DMS114 treated with DMSO at 0.1 percent for 48 hours (cell line): Measurements from ENCODE around the gene COMMD4.
"Not testable (repeated sequence)": the region's sequence is repeated elsewhere in the genome, so short reads cannot be mapped to it uniquely, and the experiment has no call there.

Experiments used
- DNase-seq: peaks from one replicate; lab custom pipeline; 2025; ENCODE audit not compliant: unreplicated experiment; lab: John Stamatoyannopoulos, UW

Gene COMMD4

DNA sequence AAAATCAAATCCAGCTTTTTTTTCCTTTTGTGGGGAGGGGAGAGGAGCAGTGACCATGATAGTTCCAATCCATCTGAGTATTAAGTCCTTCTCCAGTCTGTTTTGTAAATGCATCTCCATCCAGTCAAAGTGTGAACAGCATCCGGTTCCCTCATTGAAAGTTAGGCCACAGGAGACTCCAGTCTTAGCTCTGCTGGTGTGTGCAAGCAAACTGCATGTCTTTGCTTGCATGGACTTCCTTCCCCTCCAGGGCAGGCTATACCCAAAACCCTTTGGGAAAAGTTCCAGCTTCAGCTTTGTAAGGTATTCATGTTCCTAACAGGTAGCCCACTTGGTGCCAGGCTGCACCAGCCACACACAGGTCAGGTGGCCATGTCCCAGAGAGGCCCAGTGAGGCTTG lies 35.6 kb downstream of the COMMD4 start:
- DNase-seq: no peak

- DNase-seq: no peak
Observed at GRCh38 chr15:75371901-75372688, 36.2 kb downstream of the COMMD4 start.

GRCh38 chr15:75380773-75381172 lies 44.9 kb downstream of the COMMD4 start:
- no peak for DNase-seq

DNA sequence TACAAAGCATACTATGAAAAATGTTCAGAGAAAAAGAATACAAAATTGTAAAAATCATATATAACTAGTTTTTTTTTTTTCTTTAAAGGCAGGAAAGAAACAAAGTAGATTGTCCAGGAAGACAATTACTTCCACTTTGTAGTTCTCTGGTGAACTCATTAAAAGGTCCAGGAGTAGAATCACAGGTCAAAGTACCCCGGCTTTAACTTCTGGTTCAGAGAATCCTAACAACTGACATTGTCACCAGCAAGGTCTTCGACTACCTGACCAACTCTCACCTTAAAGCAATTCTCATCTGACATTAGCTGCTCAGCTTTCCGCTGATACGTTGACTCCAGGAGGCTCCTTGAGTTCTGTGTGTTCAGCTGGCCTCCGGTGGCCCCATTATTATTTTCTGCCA lies 48.1 kb downstream of the COMMD4 start:
- not testable (repeated sequence) for DNase-seq
